IMR-90 (cell line): ENCODE data around the gene CWC25. TPM values are rescaled to one million over a fixed set of nuclear protein-coding genes. Genes with fewer than 3 reads are reported as not detected.
A peak's percentile ranks its signal among the peaks of the same experiment; 100 is the strongest.

Source experiments
- ATAC-seq: fragments of 200-7000 bp; cut with Tn5 transposase; 2 replicates; pipeline ENCODE4 v1.9.1; 2020; ENCODE audit warnings: low read depth, mild to moderate bottlenecking, moderate library complexity
- BruUV-seq: library from RNA; stranded (reverse); fragments of 400-500 nt; replicated peaks from 2 replicates; lab custom pipeline; 2021; lab: Mats Ljungman, UMichigan
- CTCF ChIA-PET: fragments of 300-600 bp; formaldehyde crosslinking; extraction: SDS; loops from one replicate; lab custom pipeline; 2021; ENCODE audit warnings: antibody characterized with exemption; lab: Yijun Ruan, JAX
- POLR2A ChIA-PET: fragments of 300-600 bp; sonication (Branson Sonifier 250); formaldehyde crosslinking; loops from one replicate; lab custom pipeline; 2022; ENCODE audit warnings: antibody characterized with exemption; ENCODE audit not compliant: unreplicated experiment; lab: Charles Lee
- DNase-seq: peaks from one replicate; pipeline ENCODE4 v3.0.0; 2013
- H2AFZ ChIP-seq: replicated peaks from 2 replicates; pipeline ENCODE3; 2013; ENCODE audit warnings: low read length, mild to moderate bottlenecking; ENCODE audit not compliant: poor library complexity
- H2AK5ac ChIP-seq: 2 replicates; pipeline ENCODE4 v1.6.1; 2013; ENCODE audit warnings: low read depth, low read length, inconsistent platforms
- H2AK9ac ChIP-seq: replicated peaks from 2 replicates; pipeline ENCODE3; 2013; ENCODE audit warnings: mild to moderate bottlenecking, low read depth, low read length, moderate library complexity; ENCODE audit not compliant: poor library complexity
- H2BK120ac ChIP-seq: 2 replicates; pipeline ENCODE4 v1.6.1; 2013; ENCODE audit warnings: low read depth, low read length, inconsistent platforms
- H2BK15ac ChIP-seq: 3 replicates; pipeline ENCODE4 v1.6.1; 2013; ENCODE audit warnings: low read depth, low read length, inconsistent platforms
- H2BK20ac ChIP-seq: 2 replicates; pipeline ENCODE4 v1.6.1; 2013; ENCODE audit warnings: low read depth, mild to moderate bottlenecking, inconsistent platforms, low read length, moderate library complexity
- H2BK5ac ChIP-seq: 2 replicates; pipeline ENCODE4 v1.6.1; 2013; ENCODE audit warnings: mild to moderate bottlenecking, low read depth, low read length, inconsistent platforms; ENCODE audit not compliant: poor library complexity, severe bottlenecking
- H3K14ac ChIP-seq: replicated peaks from 2 replicates; pipeline ENCODE4 v1.6.1; 2013; ENCODE audit warnings: low read depth, low read length, inconsistent platforms
- H3K18ac ChIP-seq: 2 replicates; pipeline ENCODE4 v1.6.1; 2013; ENCODE audit warnings: low read depth, low read length, control low read depth
- H3K23ac ChIP-seq: 2 replicates; pipeline ENCODE4 v1.6.1; 2013; ENCODE audit warnings: low read depth, low read length, inconsistent platforms
- H3K27ac ChIP-seq: 2 replicates; pipeline ENCODE4 v1.5.1; 2013; ENCODE audit warnings: mild to moderate bottlenecking, control low read depth, low read length; ENCODE audit not compliant: insufficient read depth
- H3K27me3 ChIP-seq: 2 replicates; pipeline ENCODE4 v1.6.1; 2013; ENCODE audit warnings: low read length; ENCODE audit not compliant: control insufficient read depth, insufficient read depth
- H3K36me3 ChIP-seq: 2 replicates; pipeline ENCODE4 v1.6.1; 2013; ENCODE audit warnings: low read length, mixed read lengths; ENCODE audit not compliant: control insufficient read depth, insufficient read depth
- H3K4ac ChIP-seq: 2 replicates; pipeline ENCODE4 v1.6.1; 2013; ENCODE audit warnings: low read depth, low read length, inconsistent platforms
- H3K4me1 ChIP-seq: 2 replicates; pipeline ENCODE4 v1.6.1; 2013; ENCODE audit warnings: low read length, mixed read lengths; ENCODE audit not compliant: control insufficient read depth, insufficient read depth
- H3K4me2 ChIP-seq: 2 replicates; pipeline ENCODE4 v1.6.1; 2013; ENCODE audit warnings: low read depth, mild to moderate bottlenecking, control low read depth, low read length, moderate library complexity
- H3K4me3 ChIP-seq: 2 replicates; pipeline ENCODE4 v1.5.1; 2013; ENCODE audit warnings: low read depth, mild to moderate bottlenecking, control low read depth, low read length, moderate library complexity; ENCODE audit not compliant: insufficient read depth
- H3K56ac ChIP-seq: 2 replicates; pipeline ENCODE4 v1.6.1; 2013; ENCODE audit warnings: low read length, inconsistent platforms; ENCODE audit not compliant: insufficient read depth; ENCODE audit errors: extremely low read depth
- H3K79me1 ChIP-seq, 2 experiments: 2 replicates each; pipeline ENCODE4 v1.6.1; 2013; ENCODE audit warnings: low read length in 2 of 2, inconsistent platforms in 1 of 2, low read depth in 1 of 2
- H3K9ac ChIP-seq: 2 replicates; pipeline ENCODE4 v1.6.1; 2013; ENCODE audit warnings: low read depth, low read length, control low read depth
- H3K9me1 ChIP-seq: 2 replicates; pipeline ENCODE4 v1.6.1; 2013; ENCODE audit warnings: low read length, inconsistent platforms; ENCODE audit not compliant: insufficient read depth
- H3K9me3 ChIP-seq: 2 replicates; pipeline ENCODE4 v1.6.1; 2013; ENCODE audit warnings: low read length; ENCODE audit not compliant: control insufficient read depth, insufficient read depth
- H4K20me1 ChIP-seq: 2 replicates; pipeline ENCODE4 v1.6.1; 2013; ENCODE audit warnings: low read length, inconsistent platforms; ENCODE audit not compliant: insufficient read depth
- H4K5ac ChIP-seq: 2 replicates; pipeline ENCODE4 v1.6.1; 2013; ENCODE audit warnings: mild to moderate bottlenecking, low read depth, low read length, control low read depth
- H4K8ac ChIP-seq, 2 experiments: 2 replicates each; pipeline ENCODE4 v1.6.1; 2013; ENCODE audit warnings: low read depth in 2 of 2, low read length in 2 of 2, control low read depth in 1 of 2, inconsistent platforms in 1 of 2
- H4K91ac ChIP-seq: 2 replicates; pipeline ENCODE4 v1.6.1; 2013; ENCODE audit warnings: low read depth, low read length, inconsistent platforms; ENCODE audit not compliant: insufficient read depth
- BHLHE40 ChIP-seq: fragments of 150-350 bp; IDR thresholded peaks from 2 replicates; pipeline ENCODE4 v1.6.1; 2016; ENCODE audit warnings: mild to moderate bottlenecking, low read depth, low read length
- POLR2A ChIP-seq: IDR thresholded peaks from 2 replicates; pipeline ENCODE4 v1.6.1; 2012; ENCODE audit warnings: mild to moderate bottlenecking, low read depth, low read length
- RAD21 ChIP-seq: IDR thresholded peaks from 2 replicates; pipeline ENCODE4 v1.6.1; 2012; ENCODE audit warnings: low read length, improper control_type of control experiment
- RCOR1 ChIP-seq: IDR thresholded peaks from 2 replicates; pipeline ENCODE4 v1.6.1; 2012; ENCODE audit warnings: mild to moderate bottlenecking, low read length, improper control_type of control experiment; ENCODE audit not compliant: insufficient replicate concordance
- WGBS, 2 experiments: methylation state at CpG; one replicate each; pipeline versions ENCODE4 v1.1.5 to v1.1.7; 2013; ENCODE audit warnings: missing lambda C conversion rate in 2 of 2; ENCODE audit not compliant: insufficient read length in 1 of 2; ENCODE audit errors: extremely low coverage in 2 of 2; 5-methylcytosine and 5-hydroxymethylcytosine counted together
- dilution Hi-C: fragments of 300-500 bp; cut with HindIII; formaldehyde crosslinking; loops from one replicate; pipeline ENCODE4 v1.14.3; 2018; ENCODE audit warnings: low sequenced_read_pairs; ENCODE audit not compliant: unreplicated experiment
- in situ Hi-C: fragments of 300-500 bp; cut with MboI; formaldehyde crosslinking; loops from 3 replicates; pipeline ENCODE4 v1.14.3; 2019; ENCODE audit warnings: low sequenced_read_pairs, inconsistent platforms, mixed read lengths
- intact Hi-C: fragments of 100-400 bp; cut with micrococcal nuclease; formaldehyde crosslinking; loops from 2 replicates; pipeline ENCODE4 v1.10.0; 2022
- polyA plus RNA-seq, 3 experiments: library from polyadenylated mRNA; depleted of rRNA; stranded (reverse); fragments of >200 nt; gene quantifications; 2 replicates each; pipeline ENCODE4 v1.2.3, GENCODE V29; 2012; ENCODE audit warnings: low replicate concordance in 1 of 3
- total RNA-seq: library from RNA; depleted of rRNA; stranded (reverse); fragments of >200 nt; gene quantifications from 2 replicates; pipeline ENCODE4 v1.2.3, GENCODE V29; 2012

The CWC25 gene
- total and polyA plus RNA-seq, 2 of the 4 experiments (the other 2 are of a cell fraction) = 9.1 to 16.1 TPM

DNA sequence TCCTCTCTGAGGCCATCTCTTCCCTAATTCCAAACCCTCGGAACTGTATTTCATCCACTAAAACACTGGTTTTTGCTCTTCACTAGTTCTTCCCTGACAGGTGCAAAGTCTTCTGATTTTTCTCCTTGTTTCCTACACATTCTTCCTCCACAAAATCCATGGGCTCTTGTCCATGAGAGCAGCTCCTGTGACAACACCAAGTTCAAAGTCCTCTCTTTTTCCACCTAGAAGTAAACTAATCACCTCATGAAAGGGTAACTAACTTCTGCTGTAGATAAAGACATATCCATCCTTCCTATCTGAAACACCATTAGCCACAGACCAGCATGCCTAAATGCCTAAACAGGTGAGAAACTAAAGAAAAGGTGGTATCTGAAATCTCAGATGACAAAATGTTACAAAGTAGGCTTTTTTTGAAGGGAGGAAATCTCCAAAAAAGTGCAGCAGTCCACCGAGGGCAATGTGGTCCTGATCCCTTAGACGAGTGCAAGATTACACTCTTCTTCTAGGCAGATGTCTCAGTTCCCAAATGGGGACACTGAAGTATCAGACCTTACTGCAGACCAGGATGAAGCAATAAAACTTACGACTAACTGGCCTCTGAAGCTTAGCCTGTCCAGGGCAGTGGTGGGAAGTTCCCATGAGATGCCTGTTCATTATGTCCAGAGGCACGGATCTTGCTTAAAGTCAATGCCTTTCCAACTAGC, 28.5 kb downstream of the CWC25 start:
- H3K9me3 ChIP-seq = no peaks in the 10 kb centered on the region
- H3K27ac ChIP-seq = no peak overlapping the region
- ChIA-PET POLR2A (no interaction called here), CTCF (no interaction called here)
- no peak overlapping the region for H2AK5ac ChIP-seq
- in situ Hi-C loops (no loop called here), intact Hi-C loops (loop anchor here (5.0 kb wide), 1 partner anchor 446 kb away; no protein-coding TSS in a partner anchor), dilution Hi-C loops (no loop called here)
- no peak overlapping the region for H2BK15ac ChIP-seq
- no peak overlapping the region for H3K4ac ChIP-seq
- H3K14ac ChIP-seq = 0 out of 2 replicates have a peak overlapping the region, but pooled peaks have one; percentile 9
- no peak overlapping the region for H2BK5ac ChIP-seq
- peaks cover 44% of the 10 kb centered on the region for H4K20me1 ChIP-seq
- no peak overlapping the region for H4K8ac ChIP-seq
- BruUV-seq = no TSS peak
- H3K9me1 ChIP-seq = peaks cover 23% of the 10 kb centered on the region
- ATAC-seq (no peak), DNase-seq (no peak)
- H3K9ac ChIP-seq = no peak overlapping the region
- no peak overlapping the region for H2AFZ ChIP-seq
- H2AK9ac ChIP-seq = no peak overlapping the region
- peak overlapping the region; percentile 24; the same call in 1 of the 2 replicates for H3K4me2 ChIP-seq
- no peak overlapping the region for H2BK20ac ChIP-seq
- no peak overlapping the region for H4K91ac ChIP-seq
- peaks cover 15% of the 10 kb centered on the region for H3K36me3 ChIP-seq
- no peak overlapping the region for H3K56ac ChIP-seq
- peaks cover 13% of the 10 kb centered on the region for H3K4me1 ChIP-seq
- no peak overlapping the region for H4K5ac ChIP-seq
- 90% methylated on average over 3 of the region's 5 CpGs; no CpG with 5 or more reads in 1 of the 2 experiments for WGBS, 2 experiments
- TF ChIP-seq RAD21 (no peak), POLR2A (no peak), RCOR1 (no peak), BHLHE40 (no peak)
- H3K79me1 ChIP-seq = peaks cover 18 to 62% of the 10 kb centered on the region in 2 experiments
- no peak overlapping the region for H3K18ac ChIP-seq
- H2BK120ac ChIP-seq = no peak overlapping the region
- peak overlapping the region; percentile 92; the same call in 1 of the 2 replicates for H3K23ac ChIP-seq
- no peaks in the 10 kb centered on the region for H3K27me3 ChIP-seq
- H3K4me3 ChIP-seq = no peak overlapping the region
